ENCODE measurements around the gene TBC1D16.

The TBC1D16 gene

DNA sequence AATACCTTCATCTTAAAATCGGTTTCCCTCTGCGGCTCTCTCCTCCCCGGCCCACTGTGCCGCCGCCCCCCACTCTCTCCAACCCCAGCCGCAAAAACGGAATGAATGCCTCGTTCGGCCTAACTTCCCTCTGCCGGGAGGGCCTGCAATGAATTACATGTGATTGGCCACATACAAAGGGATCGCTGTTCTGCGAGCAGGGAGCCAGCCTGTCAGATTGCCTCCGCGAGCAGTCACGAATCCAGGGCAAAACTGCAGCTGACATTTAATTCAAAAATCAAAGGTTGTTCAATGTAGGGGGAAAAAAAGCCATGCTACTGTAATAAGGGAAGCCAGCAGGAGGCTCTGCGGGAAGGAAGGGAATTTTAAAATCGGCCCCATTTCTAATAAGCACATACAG, 84.9 kb downstream of the TBC1D16 start:
- DNase-seq (ENCODE audit: low spot score), result no peak

- no peak for DNase-seq (ENCODE audit: low spot score)
These were observed 85.4 kb downstream of the TBC1D16 start for GRCh38 chr17:79950306-79950705.

GRCh38 chr17:79949656-79950209, 85.9 kb downstream of the TBC1D16 start:
- no peak for DNase-seq (ENCODE audit: low spot score)

- no peak for DNase-seq (ENCODE audit: low spot score)
These were observed 86.6 kb downstream of the TBC1D16 start for GRCh38 chr17:79948945-79949655.

DNA sequence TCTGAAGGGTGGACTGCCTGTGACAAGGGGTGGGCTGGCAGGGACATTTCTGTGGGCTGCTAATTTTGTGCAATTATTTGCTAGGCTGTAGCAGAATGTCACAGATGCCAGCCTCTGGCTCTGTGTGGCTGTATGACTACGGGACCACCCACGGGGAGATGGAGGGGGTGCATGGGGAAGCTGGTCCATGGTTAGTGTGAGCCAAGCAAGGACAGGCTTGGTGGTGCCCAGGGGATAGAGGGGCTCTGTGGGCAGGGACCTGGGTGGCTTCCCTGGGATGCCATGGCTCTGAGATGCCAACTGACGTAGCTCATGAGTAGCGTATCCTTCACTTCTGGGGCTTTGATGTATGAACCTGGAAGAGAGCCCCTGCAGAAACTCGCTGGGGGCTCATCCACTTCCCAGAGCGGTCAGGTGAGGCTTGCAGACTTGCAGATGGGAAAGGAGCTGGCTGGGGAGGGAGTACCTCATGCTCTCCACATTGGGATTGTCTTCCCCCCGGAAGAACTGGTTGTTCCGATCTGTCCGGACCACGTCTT, 87.2 kb downstream of the TBC1D16 start:
- DNase-seq (ENCODE audit: low spot score), result no peak

DNA sequence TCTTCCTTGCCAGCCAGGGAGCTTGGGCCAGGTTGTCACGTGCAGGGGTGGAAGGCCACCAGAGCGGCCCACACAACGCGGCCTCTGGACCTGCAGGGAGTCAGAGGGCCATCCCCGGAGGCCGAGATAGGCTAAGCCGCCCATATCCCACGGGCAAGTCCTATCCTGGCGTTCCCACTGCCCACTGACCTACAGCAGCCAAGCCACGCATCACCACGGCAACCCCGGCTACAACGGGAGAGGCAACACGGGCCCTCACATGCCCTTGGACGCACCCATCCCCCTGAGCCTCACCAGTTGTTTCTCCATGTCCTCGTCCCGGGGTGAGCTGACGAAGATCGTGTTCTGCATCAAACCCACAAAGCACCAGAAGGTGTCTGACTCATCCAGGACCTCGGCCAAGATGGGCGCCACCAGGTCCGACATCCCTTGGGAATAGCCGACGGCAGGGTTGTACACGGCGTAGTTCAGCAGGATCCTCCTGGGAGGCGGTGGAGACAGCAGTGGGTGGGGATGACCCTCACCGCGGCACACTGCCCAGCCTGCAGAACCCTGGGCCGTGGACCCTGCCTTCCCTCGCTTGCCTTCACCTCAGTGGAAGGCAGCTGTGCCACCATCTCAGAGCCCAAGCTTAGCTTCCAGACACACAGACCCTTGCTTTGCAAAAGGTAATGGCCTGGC, 88.2 kb downstream of the TBC1D16 start:
- no peak for DNase-seq (ENCODE audit: low spot score)

GRCh38 chr17:79946352-79947231, 89.1 kb downstream of the TBC1D16 start:
- no peak for DNase-seq (ENCODE audit: low spot score)

DNA sequence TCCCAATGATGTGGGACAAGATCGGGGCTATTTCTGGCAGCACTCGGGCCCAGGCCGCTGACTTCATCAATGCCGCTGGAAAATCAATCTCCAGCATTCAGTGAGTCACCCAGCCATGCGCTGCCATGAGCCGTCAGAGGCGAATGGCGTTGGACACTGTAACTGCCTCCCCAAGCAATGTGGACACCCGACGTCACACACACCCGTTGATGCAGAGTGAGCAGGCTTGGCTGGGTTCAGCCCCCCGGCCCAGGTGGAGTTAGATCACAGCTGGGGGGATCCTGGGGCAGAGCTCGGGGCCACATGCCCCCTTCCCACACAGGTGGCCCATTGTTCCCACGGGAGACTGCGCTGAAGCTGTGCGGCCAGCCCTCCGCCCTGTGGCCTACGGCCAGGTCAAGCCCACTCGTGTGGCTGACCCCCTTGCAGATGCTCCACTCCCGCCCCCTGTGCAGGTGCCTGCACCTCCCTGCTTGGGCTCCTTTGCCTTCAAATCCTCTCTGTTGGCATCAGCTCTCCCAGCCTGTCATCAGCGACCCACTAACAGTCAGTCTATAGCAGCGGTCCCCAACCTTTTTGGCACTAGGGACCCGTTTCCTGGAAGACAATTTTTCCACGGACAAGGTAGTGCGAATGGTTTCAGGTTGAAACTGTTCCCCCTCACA, 89.9 kb downstream of the TBC1D16 start:
- DNase-seq (ENCODE audit: low spot score), result no peak

- no peak for DNase-seq (ENCODE audit: low spot score)
These were observed 90.8 kb downstream of the TBC1D16 start for GRCh38 chr17:79944821-79945391.

- DNase-seq (ENCODE audit: low spot score), result no peak
These were observed 91.3 kb downstream of the TBC1D16 start for GRCh38 chr17:79944251-79944812.

- no peak for DNase-seq (ENCODE audit: low spot score)
These were observed 92.1 kb downstream of the TBC1D16 start for GRCh38 chr17:79943347-79944241.

- DNase-seq (ENCODE audit: low spot score), result no peak
These were observed 92.9 kb downstream of the TBC1D16 start for GRCh38 chr17:79942591-79943346.

GRCh38 chr17:79942011-79942405, 93.7 kb downstream of the TBC1D16 start:
- no peak for DNase-seq (ENCODE audit: low spot score)

- no peak for DNase-seq (ENCODE audit: low spot score)
These were observed 94.3 kb downstream of the TBC1D16 start for GRCh38 chr17:79941088-79942010.

DNA sequence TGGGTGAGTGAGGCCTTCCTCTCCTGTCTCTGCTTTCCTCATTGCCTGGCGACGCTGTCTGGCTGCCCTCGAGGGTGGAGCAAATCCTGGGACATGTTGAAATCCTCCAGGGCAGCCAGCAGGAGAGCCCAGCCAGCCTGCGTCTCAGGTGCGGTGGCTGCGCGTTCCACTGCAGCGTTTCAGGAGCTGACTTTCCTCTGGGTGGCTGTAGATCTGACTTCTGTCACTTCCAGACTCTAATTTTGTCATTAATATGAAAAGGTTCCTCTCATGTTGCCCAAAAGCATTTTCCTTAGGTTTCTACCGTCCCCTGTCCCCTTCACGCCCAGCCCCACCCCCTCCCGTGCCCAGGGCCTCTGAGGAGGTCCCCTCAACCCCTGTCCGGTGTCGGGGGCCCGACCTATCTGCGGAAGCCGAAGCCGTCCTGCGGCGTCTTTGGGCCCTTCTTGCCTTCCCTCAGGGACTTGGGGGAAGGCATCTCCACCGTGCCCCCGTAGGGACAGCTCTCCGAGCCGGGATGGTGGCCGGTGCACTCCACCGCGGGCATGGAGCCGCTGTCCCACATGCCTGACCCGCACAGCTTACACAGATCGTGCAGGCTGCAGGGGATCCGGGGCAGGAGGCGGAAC, 95.1 kb downstream of the TBC1D16 start:
- DNase-seq (ENCODE audit: low spot score), result no peak

GRCh38 chr17:79939755-79940458, 95.8 kb downstream of the TBC1D16 start:
- no peak for DNase-seq (ENCODE audit: low spot score)

DNA sequence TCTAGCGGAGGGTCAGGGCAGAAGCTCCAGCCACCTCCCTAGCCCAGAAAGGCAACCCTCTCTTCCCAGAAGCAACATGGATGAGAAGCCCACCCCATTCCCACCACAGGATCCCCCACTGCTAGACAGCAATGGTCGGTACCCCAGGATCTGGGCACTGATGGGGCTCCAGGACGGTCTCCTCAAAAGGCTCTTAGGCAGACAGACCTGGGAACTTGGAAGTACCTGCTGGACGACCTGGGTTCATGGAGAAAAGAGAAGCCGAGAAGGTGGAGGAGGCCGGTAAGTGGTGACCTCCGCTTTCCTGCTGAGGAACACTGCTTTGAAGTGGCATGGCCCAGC, 96.6 kb downstream of the TBC1D16 start:
- no peak for DNase-seq (ENCODE audit: low spot score)

All from GM03348 (cell line).